Muscle layer of colon (tissue), 2 donors: ENCODE measurements around the gene RPL9.

ENCODE experiments used
- H3K27ac ChIP-seq: one replicate; pipeline ENCODE4 v1.7.0; 2013; ENCODE audit warnings: low read depth, mild to moderate bottlenecking, low read length, moderate library complexity
- H3K27me3 ChIP-seq, 2 donors: one replicate each; pipeline ENCODE4 v1.7.0; 2013; ENCODE audit warnings: low read length in 2 of 2, mild to moderate bottlenecking in 2 of 2; ENCODE audit not compliant: insufficient read depth in 2 of 2, control insufficient read depth in 1 of 2
- H3K36me3 ChIP-seq: one replicate; pipeline ENCODE4 v1.7.0; 2013; ENCODE audit warnings: mild to moderate bottlenecking, low read length; ENCODE audit not compliant: insufficient read depth
- H3K4me1 ChIP-seq: one replicate; pipeline ENCODE4 v1.7.0; 2013; ENCODE audit warnings: mild to moderate bottlenecking, low read length; ENCODE audit not compliant: insufficient read depth
- H3K4me3 ChIP-seq, 2 donors: one replicate each; pipeline ENCODE4 v1.7.0; 2013; ENCODE audit warnings: low read length in 2 of 2, low read depth in 1 of 2, mild to moderate bottlenecking in 1 of 2, moderate library complexity in 1 of 2
- H3K9ac ChIP-seq: one replicate; pipeline ENCODE4 v1.7.0; 2013; ENCODE audit warnings: low read length
- H3K9me3 ChIP-seq: one replicate; pipeline ENCODE4 v1.7.0; 2013; ENCODE audit warnings: mild to moderate bottlenecking, low read length
- donor health status: abdominal sarcoma.
- donor health status: Adenocarcinoma of cecum.

Gene RPL9

DNA sequence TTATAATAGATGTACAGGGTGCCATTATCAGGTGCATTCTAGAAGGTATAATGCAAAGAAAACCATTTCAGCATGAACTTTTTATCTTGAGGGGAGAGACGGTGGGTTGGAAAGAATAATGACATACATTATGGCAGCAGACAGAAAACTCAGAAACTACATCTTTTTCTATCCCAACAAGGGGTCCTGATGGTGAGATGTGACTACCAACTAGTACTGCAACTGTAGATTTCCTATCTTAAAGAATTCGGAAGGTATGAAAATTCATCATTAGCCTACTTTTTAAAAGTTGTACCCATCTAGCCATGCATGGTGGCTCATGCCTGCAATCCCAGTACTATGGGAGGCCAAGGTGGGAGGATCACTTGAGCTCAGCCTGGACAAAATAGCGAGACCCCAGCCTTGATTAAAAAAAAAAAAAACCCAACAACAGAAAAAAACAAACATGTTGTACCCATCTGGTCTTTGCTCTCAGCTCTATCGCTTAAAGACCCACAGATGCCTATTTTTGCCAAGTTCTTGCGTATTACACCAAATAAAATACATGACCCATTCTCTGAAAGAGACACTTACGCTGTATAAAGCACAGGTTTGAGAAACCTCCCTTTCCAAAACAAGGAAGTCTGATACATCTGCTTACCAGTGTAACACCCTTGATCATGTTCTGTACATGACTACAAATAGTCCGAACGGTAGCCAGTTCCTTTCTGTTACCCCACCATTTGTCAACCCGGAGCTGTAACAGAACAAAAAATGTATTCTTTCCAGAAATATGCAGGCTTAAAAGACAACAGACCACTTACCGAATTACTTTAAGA is 1.6 kb downstream of the RPL9 start:
- Histone ChIP-seq H3K9ac (peak overlapping the region; percentile 99), H3K27ac (peak overlapping the region; percentile 98), H3K27me3 (no peaks in the 10 kb centered on the region), H3K4me1 (peaks cover 21% of the 10 kb centered on the region), H3K36me3 (peaks cover 49% of the 10 kb centered on the region), H3K9me3 (no peaks in the 10 kb centered on the region), H3K4me3 (peak overlapping the region; percentile 36 to 93)

DNA sequence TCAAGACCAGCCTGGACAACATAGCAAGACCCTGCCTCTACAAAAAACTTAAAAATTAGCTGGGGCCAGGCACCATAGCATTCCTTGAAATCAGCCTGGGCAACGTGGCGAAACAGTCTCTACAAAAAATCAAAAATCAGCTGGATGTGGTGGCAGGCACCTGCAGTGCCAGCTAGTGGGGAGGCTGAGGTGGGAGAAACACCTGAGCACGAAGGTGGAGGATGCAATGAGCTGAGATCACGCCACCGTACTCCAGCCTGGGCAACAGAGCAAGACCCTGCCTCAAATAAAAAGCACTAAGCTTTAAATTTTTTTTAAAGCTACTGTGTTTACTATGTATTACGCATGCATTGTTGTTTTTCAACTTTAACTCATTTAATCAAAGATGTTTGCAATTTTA is 3.2 kb downstream of the RPL9 start:
- H3K4me3 ChIP-seq: no peak overlapping the region
- no peaks in the 10 kb centered on the region for H3K9me3 ChIP-seq
- peaks cover 63% of the 10 kb centered on the region for H3K36me3 ChIP-seq

GRCh38 chr4:39453738-39454137 is 5.0 kb downstream of the RPL9 start:
- H3K27ac ChIP-seq: no peak overlapping the region
- H3K36me3 ChIP-seq: peaks cover 63% of the 10 kb centered on the region

More for the DNA sequence above, 3.2 kb downstream of the RPL9 start:
- no peak overlapping the region for H3K27ac ChIP-seq
- peaks cover 21% of the 10 kb centered on the region for H3K4me1 ChIP-seq
- H3K9ac ChIP-seq: no peak overlapping the region
- no peaks in the 10 kb centered on the region for H3K27me3 ChIP-seq

DNA sequence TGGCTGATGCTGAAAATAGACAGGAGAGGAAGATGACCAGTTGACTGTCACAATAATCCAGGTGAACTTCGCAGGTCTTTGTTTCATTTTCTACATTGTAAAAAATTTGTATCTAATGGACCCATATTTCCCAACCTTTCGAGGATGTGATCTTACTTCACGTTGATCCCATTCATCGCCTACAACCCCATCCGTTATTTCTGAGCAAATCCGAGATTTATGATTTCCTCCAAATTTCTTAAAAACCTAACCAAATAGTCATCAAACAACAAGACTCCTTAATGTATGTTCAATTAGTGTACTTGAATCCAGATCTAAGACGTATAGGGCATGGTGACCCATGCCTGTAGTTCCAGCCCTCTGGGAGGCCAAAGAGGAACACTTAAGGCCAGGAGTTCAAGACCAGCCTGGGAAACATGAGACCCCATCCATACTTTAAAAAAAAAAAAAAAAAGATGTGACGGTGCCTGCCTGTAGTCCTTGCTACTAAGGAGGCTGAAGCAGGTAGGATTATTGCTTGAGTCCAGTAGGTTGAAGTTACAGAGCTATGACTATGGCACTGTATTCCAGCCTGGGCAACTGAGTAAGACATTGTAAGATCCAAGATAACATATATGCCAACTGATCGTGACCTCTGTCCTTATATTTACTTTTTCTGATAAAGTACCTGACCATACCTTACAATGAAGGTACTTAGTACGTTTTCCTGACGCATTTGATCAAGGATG is 5.7 kb downstream of the RPL9 start:
- Histone ChIP-seq H3K27me3 (no peaks in the 10 kb centered on the region), H3K9me3 (no peaks in the 10 kb centered on the region), H3K4me1 (peaks cover 15% of the 10 kb centered on the region), H3K27ac (no peak overlapping the region), H3K36me3 (peaks cover 61% of the 10 kb centered on the region), H3K4me3 (no peak overlapping the region), H3K9ac (no peak overlapping the region)

More at GRCh38 chr4:39453738-39454137, 5.0 kb downstream of the RPL9 start:
- H3K9ac ChIP-seq: no peak overlapping the region
- H3K27me3 ChIP-seq: no peaks in the 10 kb centered on the region
- H3K4me3 ChIP-seq: no peak overlapping the region
- H3K9me3 ChIP-seq: no peaks in the 10 kb centered on the region
- peaks cover 16% of the 10 kb centered on the region for H3K4me1 ChIP-seq

- peaks cover 8% of the 10 kb centered on the region for H3K4me1 ChIP-seq
- H3K27ac ChIP-seq: no peak overlapping the region
- no peak overlapping the region for H3K4me3 ChIP-seq
- H3K36me3 ChIP-seq: peaks cover 54% of the 10 kb centered on the region
- H3K9me3 ChIP-seq: no peaks in the 10 kb centered on the region
- H3K9ac ChIP-seq: no peak overlapping the region
- H3K27me3 ChIP-seq: no peaks in the 10 kb centered on the region
Observed at GRCh38 chr4:39452153-39452859, 6.4 kb downstream of the RPL9 start.

- H3K9ac ChIP-seq: no peak overlapping the region
- H3K4me3 ChIP-seq: no peak overlapping the region
- no peaks in the 10 kb centered on the region for H3K27me3 ChIP-seq
- H3K27ac ChIP-seq: no peak overlapping the region
- peaks cover 46% of the 10 kb centered on the region for H3K36me3 ChIP-seq
- H3K4me1 ChIP-seq: peaks cover under 1% of the 10 kb centered on the region
- no peaks in the 10 kb centered on the region for H3K9me3 ChIP-seq
Observed at GRCh38 chr4:39451423-39452023, 7.2 kb downstream of the RPL9 start.

GRCh38 chr4:39450618-39451017 is 8.1 kb downstream of the RPL9 start:
- H3K27me3 ChIP-seq: no peaks in the 10 kb centered on the region
- no peak overlapping the region for H3K27ac ChIP-seq
- no peak overlapping the region for H3K9ac ChIP-seq
- H3K4me1 ChIP-seq: no peaks in the 10 kb centered on the region
- peaks cover 39% of the 10 kb centered on the region for H3K36me3 ChIP-seq
- H3K9me3 ChIP-seq: no peaks in the 10 kb centered on the region
- H3K4me3 ChIP-seq: no peak overlapping the region

GRCh38 chr4:39446842-39447573 is 11.7 kb downstream of the RPL9 start:
- peaks cover 13% of the 10 kb centered on the region for H3K36me3 ChIP-seq
- no peak overlapping the region for H3K27ac ChIP-seq
- H3K4me1 ChIP-seq: no peaks in the 10 kb centered on the region
- H3K9ac ChIP-seq: no peak overlapping the region
- no peaks in the 10 kb centered on the region for H3K9me3 ChIP-seq
- no peaks in the 10 kb centered on the region for H3K27me3 ChIP-seq
- peak overlapping the region; percentile 17 to 66 for H3K4me3 ChIP-seq

GRCh38 chr4:39446483-39446841 is 12.3 kb downstream of the RPL9 start:
- Histone ChIP-seq H3K9me3 (no peaks in the 10 kb centered on the region), H3K36me3 (peaks cover 7% of the 10 kb centered on the region), H3K27ac (no peak overlapping the region), H3K4me1 (no peaks in the 10 kb centered on the region), H3K27me3 (no peaks in the 10 kb centered on the region), H3K9ac (no peak overlapping the region), H3K4me3 (peak overlapping the region; percentile 0 to 66)

DNA sequence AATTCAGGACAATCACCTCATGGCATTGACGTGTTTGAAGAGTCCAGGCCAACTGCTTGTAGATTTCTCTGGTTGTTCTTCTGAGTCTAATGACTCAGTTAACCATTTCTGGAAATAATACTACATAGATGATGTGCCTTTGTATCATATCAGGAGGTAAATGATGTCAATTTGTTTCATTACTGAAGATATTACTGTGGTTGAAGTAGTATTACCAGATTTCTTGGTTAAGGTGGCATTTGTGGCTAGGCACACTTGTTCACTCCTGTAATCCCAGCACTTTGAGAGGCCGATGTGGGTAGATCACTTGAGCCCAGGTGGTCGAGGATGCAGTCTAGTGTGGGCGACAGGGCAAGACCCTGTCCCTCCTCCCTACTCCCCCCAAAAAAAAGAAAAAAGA is 15.7 kb downstream of the RPL9 start:
- H3K36me3 ChIP-seq: no peaks in the 10 kb centered on the region
- no peak overlapping the region for H3K27ac ChIP-seq
- H3K4me3 ChIP-seq: no peak overlapping the region
- no peak overlapping the region for H3K9ac ChIP-seq
- H3K9me3 ChIP-seq: no peaks in the 10 kb centered on the region
- H3K4me1 ChIP-seq: no peaks in the 10 kb centered on the region
- no peaks in the 10 kb centered on the region for H3K27me3 ChIP-seq
